HG03196 (cell line): ENCODE results near the gene DPM3.

Experiments used
- ATAC-seq: cut with Tn5 transposase; IDR thresholded peaks from one replicate; pipeline ENCODE4 v1.9.1; 2021; ENCODE audit not compliant: unreplicated experiment

Gene DPM3

DNA sequence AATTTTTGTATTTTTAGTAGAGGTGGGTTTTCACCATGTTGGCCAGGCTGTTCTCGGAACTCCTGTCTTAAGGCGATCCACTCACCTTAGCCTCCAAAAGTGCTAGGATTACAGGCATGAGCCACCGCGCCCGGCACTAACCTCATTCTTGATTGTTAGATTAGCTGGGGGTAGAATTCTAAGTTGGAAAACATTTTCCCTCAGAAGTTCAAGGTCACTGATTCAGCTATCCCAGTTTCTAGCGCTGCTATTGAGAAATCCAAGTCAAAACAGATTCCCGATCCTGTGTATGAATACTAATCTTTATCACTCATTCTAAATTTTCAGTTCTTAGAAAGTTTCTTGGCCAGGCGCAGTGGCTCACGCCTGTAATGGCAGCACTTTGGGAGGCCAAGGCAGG, 37.0 kb downstream of the DPM3 start:
- ATAC-seq = no peak

DNA sequence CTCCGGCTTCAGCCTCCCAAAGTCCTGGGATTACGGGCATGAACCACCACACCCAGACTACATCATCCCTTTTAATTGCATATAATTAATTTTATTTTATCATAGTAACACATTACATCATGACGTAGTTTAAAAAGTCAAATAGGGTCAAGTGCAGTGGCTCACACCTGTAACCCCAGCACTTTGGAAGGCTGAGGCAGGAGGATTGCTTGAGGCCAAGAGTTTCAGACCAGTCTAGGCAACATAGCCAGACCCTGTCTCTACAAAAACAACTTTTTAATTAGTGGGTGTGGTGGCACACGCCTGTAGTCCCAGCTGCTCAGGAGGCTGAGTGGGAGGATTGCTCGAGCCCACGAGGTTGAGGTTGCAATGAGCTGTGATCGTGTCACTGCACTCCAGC, 41.0 kb downstream of the DPM3 start:
- no peak for ATAC-seq

DNA sequence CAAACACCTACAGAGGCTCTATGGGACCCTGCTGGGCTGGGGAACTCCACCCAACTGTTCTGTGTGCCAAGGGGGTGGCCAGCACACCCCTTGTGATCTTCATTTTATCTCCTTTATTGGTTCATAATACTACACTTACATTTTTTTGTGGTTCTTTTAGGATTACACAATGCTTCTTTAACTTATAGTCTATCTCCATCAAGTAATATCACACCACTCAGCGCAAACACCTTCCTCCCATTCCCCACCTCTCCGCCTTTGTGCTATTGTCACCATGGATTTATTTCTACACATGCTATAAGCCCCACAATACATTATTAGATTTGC, 45.7 kb downstream of the DPM3 start:
- ATAC-seq = no peak

DNA sequence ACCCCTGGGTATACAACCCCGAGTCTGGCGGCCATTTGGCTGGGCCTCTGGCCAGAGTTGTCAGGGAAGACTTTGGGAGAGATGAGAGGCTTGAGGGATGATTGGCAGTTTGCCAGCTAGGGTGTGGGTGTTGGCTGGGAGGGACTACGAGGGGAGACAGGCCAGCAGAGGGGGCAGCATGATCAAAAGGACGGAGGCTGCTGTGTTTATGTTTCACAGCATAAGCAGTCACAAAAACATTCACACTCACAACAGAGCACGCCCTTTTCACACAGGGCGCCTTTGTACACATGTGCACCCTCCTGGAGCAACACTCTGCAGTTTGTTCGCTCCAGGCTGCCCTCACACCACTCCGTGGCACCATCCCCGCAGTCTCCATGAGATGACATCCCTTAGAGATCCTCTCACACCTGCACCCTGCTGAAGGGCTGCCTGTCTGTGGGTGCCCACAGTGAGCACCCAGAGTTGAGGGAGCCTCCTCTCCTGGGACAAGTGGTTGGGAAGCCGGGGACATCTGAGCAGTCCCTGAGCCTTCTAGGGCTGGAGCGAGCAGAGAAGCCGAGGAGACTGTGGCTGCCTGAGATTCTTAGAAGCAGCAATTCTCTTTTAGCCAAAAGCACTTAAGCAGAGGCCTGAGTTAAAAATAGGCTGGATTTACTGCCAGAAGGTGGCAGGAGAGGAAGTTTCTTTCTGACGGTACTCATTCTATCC, 46.3 kb downstream of the DPM3 start:
- ATAC-seq = no peak

DNA sequence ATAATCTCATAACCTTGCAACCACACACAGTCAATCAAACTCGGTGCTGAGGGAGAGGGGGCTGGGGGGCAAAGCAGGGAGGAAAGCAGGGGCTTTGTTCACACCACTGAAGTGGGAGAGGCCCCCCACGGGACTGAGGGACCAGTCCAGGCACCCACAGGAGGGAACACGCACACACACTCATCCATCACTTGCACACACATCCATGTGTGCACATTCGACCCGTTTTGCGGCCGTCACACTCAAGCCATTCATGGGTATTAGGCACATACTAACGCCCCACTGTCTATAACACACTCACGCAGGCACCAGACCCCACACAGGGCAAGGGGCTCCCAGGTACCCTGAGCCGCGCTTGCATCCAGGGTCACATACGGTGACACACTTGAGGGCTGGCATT, 47.7 kb downstream of the DPM3 start:
- ATAC-seq = no peak

DNA sequence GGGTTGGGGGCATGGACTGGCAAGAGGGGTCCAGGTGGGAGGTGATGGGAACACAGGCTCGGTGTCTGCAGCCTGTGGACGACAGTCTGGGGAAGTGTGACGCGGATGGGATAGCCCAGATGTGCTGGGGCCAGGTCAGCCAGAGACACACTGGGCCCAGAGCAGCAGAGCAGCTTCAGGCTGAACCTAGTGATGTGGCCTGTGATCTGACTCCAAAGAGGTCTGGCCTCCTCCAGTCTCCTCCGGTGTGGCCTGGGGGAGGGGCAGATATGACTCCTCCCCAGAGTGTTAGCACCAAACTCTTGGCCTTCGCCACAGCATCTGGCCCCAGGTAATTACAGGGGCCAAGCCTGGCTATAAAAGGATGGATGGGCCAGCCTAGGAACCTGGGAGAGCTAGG, 48.2 kb downstream of the DPM3 start:
- ATAC-seq = no peak

DNA sequence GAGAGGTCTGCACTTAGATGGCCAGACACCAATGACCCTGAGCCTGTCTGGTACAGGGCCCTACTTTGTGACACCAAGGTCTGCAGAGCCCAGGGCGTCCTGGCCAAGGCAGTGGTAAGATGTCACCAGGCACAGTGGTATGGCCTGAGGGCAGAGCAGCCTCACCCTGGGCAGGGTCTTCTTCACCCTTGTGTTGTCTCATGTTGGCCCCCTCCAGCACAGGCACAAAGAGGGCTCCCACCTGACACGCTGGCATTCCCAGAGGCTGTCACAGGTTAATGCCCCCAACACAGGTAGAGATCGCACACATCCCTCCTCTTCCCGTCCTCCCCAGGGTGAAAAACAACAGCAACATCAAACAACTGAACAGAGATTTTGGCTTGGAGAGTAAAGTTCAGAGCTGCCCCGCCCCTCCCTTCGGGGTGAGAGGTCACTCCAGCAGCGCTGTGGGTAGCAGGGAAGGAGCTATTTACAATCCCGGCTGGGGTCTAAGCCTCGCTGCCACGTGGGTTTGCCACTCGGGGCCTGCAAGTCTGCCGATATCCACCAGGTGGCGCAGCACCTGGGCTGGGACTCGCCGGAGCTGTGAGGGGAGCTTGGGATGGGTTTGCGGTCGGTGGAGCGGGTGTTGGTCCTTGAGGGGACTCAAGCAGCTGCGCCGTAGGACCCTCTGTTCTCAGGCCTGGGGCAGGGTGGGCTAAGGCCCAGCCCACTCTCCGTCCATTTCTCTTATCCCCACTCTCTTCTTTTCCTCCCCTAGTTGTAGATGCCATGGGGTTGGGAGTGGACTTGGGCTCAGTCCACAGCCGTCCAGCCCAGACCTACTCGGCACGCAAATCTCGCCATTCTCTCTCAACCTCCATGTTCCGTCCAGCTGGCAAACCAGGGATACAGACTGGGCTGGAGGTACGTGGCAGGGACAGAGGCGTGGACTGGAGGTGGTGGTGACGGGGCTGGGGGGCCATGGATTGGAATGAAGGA, 49.0 kb downstream of the DPM3 start:
- ATAC-seq = no peak
